ENCODE results near the gene ENKD1.
A peak's percentile ranks its signal among the peaks of the same experiment; 100 is the strongest.
"Not testable (repeated sequence)": the region's sequence is repeated elsewhere in the genome, so short reads cannot be mapped to it uniquely, and the experiment has no call there.

The ENKD1 gene, protein sequence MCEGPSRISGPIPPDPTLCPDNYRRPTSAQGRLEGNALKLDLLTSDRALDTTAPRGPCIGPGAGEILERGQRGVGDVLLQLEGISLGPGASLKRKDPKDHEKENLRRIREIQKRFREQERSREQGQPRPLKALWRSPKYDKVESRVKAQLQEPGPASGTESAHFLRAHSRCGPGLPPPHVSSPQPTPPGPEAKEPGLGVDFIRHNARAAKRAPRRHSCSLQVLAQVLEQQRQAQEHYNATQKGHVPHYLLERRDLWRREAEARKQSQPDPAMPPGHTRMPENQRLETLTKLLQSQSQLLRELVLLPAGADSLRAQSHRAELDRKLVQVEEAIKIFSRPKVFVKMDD

DNA sequence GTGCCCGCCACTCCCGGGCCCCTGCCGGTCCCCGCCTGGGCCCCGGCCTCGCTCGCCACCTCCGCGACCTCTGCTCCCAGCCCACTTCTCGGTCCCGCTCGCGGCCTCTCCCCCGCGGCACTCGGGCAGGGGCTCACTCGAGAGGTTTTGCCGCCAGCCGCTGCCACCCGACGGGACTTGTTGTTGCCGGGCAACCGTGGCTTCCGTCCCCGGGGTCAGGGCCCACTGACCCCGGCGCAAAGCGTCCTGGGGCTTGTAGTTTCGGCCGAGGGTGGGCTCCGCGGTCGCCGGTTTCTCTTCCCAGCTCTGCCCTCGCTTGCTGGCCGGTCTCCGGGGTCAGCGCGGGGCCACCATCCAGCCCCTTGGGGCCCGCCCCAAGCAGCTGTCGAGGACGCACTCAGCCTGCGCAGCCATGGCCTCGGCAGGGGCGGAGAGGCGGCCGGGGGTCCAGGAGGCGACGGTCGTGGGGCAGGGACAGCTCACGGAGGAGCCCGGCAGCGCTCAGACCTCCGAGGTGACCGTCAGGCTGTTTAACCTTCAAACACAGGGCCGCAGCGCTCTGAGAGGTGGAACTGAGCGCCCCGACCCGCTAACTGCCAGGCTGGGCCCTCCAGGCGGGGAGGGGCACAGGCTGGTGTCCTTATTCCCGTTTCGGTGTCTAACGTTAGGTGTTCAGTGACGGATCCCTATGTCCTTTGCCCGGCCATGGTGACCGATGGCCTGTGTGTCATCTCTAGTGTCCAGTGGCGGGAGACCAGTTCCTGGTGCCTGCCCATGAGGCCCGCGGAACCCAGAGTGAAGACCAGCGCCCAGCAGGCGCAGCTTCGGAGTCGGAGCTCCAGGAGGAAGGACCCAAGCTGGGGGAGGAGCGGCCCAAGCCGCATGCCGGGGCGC is at the start of gene ENKD1, which contains the start of gene C16orf86:
ENKD1 (minus strand) TSS at position 192 of the 894 bp plus-strand sequence. CDS start 308 bp downstream, outside the sequence.
C16orf86 (plus strand) TSS at position 256 of the 894 bp plus-strand sequence; CDS start at position 413, 157 bp downstream.
- peak; percentile 53 for DNase-seq (ENCODE audit: low read depth)

DNA sequence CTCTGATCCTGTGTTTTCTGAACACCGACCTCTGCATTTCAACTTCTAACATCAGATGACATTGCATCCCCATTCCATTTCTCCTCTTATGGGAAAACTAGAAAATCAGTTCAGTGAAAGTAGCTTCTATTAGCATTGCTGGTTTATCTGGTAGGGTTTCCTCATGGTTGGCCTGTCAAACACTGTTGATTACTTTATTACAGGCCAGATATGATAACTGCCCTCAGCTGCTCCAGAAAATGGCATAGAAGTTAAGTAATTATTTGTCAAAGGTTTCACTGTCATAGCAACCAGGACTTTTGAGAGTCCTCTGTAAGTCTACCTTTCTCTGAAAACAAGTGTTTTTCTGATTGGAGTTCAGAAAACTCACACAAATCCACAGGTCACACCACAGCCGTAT is 49.5 kb upstream of the ENKD1 start:
- DNase-seq (ENCODE audit: low read depth), result no peak

DNA sequence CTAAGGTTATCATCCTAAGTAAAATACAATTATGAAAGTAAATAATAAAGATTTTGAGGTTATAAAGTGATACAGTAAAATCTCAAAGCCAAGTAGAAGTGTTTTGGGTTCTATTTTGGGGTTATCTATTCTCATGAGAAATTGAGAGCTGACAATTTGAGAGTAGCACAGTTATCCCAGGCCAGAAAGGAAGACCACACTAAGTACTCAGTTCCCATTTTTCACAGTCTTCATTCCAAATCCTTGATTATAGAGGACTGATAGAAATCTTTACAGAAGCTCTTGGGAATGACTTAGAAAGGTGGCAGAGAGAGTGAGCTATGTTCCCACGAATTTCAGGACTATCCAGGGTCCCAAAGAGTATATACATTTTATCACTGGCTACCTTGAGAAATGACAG is 48.0 kb upstream of the ENKD1 start:
- DNase-seq (ENCODE audit: low read depth), result no peak

DNA sequence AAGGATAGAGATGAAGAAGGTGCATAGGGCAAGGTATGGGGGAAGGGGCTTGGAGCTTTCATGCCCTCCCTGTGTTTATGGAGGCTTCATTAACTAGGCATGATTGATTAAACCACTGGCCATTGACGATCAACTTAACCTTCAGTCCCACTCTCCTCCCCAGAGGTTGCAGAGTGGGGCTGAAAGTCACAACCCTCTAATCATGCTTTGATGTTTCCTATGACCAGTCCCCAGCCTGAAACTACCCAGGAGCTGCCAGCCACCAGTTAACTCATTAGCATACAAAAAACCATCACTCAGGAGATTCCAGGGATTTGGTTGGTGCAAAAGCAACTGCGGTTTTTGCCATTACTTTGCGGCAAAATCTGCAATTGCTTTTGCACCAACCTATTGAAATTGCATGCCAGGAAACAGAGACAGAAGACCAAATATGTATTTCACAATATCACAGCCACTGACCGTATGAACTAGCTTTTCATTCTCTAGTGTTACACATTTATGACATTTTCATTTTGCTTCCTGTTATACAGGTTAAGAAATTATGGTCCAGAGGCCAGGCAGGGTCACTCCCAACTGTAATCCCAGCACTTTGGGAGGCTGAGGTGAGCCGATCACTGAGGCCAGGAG is 47.2 kb upstream of the ENKD1 start:
- no peak for DNase-seq (ENCODE audit: low read depth)

DNA sequence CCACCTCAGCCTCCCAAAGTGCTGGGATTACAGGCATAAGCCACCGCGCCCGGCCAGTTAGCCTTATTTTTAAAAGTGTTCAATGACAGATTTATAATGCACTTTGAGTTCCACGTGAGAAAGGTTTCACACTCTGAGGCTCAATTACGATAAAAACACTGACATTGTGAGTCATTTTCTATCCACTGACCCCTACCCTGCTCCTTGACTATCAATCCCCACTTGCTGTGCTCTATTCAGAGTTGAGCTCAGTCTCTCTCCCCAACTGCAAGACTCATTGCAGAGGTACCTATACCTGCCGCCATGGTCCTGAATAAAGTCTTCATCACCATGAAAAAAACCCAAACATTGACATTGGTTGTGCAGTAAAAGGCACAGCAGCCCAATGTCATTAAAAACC is 44.1 kb upstream of the ENKD1 start:
- DNase-seq (ENCODE audit: low read depth), result no peak

DNA sequence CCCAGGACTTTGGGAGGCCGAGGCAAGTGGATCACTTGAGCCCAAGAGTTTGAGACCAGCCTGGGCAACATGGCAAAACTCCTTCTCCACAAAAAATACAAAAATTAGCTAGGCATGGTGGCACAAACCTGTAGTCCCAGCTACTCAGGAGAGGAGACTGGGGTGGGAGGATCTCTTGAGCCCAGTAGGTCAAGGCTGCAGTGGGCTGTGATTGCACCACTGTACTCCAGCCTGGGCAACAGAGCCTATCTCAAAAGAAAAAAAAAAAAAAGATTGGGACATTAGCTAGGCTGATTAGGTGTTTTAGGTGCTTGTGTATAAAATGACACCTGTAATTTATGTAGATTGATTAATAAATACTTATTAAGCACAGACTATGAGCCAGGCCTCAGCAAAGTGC is 42.5 kb upstream of the ENKD1 start:
- no peak for DNase-seq (ENCODE audit: low read depth)

DNA sequence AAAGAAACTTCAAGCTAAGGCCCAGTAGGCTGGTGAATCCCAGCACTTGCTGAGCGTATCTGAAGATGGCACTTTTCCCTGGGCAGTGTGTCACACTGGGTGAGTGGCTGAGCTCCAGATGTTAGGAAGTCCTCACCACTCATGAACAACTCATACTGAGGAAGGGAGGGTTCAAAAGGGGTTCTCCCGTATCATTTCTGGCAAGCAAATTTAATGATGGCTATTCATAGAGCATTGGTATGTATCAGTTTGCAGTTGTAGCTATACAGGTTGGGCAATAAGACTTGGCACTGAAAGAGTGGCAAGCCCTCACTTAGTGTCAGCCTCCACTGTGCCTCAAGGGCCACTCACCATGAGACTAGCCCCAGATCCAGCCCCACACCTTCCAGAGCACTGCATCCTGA is 41.8 kb upstream of the ENKD1 start:
- no peak for DNase-seq (ENCODE audit: low read depth)

DNA sequence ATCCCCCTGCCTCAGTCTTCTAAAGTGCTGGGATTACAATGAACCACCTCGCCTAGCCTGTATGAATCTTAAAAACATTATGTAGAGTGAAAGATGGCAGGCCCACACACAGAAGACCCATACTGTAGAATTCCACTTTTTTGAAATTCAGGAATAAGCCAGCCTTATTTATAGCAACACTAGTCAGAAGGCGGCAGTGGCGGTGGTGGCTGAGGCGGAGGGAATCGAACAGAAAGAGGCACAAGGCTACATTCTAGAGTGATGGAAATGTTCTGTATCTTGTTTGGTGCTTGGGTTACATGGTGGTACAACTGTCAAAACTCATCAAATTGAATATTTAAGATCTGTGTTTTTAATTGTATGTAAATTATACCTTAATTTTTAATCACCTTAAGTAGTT is 41.2 kb upstream of the ENKD1 start:
- DNase-seq (ENCODE audit: low read depth), result no peak

DNA sequence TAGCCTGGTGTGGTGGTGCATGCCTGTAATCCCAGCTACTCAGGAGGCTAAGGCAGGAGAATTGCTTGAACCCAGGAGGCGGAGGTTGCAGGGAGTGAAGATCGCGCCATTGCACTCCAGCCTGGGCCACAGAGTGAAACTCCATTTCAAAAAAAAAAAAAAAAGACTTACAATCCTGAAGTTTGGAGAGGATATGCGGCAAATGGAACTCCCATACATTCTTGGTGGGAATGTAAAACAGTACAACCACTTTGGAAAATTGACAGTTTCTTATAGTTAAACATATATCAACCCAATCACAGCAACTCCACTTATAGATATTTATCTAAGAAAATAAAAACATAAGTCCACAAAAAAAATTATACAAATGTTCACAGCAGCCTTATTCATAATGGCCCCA is 40.7 kb upstream of the ENKD1 start:
- no peak for DNase-seq (ENCODE audit: low read depth)

DNA sequence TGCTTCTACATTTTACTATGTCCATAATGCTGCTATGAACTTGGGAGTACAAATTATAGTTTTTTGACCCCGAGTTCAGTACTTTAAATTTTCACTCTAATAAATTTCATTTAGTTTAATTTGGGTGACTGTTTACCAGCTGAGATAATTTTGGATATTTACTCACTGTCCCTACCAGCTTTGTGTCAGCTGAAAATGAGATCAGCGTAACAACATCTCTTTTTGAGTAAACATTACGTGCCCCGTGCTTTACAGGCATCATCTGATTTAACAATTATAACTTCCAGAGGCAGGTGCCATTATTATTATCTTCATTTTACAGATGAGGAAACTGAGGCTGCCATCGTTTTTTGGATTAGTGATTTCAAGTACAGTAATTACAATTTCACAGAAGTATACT is 37.6 kb upstream of the ENKD1 start:
- no peak for DNase-seq (ENCODE audit: low read depth)

DNA sequence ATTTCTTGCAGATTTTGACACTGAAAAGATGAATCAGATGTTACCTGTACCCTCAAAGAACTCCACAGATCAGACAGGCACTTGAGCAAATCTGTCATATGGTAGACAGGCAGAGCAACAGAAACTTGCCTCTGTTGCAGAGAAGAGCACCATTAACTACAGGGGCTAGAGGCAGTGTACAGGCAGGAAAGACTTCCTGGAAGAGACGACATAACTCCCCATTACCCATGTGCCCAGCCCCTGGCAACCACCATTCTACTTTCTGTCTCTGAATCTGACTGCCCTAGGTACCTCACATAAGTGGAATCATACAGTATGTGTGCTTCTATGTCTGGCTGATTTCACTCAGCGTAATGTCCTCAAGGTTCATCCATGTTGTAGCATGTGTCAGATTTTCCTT is 37.1 kb upstream of the ENKD1 start:
- DNase-seq (ENCODE audit: low read depth), result no peak

DNA sequence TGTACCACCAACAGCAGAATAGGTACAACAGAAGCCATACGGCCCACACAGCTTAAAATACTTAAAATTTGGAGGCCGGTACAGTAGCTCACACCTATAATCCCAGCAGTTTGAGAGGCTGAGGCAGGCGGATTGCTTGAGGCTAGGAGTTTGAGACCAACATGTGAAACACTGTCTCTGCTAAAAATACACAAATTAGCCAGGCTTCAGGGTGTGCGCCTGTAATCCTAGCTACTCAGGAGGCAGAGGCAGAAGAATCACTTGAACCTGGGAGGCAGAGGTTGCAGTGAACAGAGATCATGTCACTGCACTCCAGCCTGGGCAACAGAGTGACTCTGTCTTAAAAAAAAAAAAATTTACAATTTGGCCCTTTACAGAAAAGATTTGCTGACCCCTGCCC is 35.6 kb upstream of the ENKD1 start:
- no peak for DNase-seq (ENCODE audit: low read depth)

DNA sequence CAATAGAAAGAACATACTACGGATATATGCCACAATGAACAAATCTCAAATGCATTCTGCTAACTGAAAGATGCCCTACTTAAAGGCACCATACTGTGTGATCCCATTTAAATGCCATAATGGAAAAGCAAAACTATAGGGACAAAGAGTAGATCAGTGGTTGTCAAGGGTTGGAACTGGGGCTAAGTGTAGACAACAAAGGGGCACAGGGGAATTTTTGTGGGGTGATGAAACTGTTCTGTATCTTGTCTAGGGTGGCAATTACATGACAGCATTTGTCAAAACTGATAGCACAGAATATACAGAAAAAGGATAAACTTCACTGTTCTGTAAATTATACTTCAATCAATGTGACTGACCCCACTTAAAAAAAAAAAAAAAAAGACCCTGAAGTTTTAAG is 34.9 kb upstream of the ENKD1 start:
- no peak for DNase-seq (ENCODE audit: low read depth)

DNA sequence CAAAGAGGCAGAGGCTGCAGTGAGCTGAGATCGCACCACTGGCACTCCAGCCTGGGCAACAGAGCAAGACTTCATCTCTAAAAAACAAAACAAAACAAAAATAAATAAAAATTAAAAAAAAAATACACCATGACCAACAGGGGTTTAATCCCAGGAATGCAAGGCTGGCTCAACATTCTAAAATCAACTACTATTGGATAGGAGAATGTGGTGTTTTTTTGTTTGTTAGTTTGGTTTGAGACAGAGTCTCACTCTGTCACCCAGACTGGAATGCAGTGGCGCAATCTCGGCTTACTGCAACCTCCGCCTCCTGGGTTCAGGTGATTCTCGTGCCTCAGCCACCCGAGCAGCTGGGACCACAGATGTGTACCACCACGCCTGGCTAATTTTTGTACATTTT is 32.7 kb upstream of the ENKD1 start:
- DNase-seq (ENCODE audit: low read depth), result no peak

DNA sequence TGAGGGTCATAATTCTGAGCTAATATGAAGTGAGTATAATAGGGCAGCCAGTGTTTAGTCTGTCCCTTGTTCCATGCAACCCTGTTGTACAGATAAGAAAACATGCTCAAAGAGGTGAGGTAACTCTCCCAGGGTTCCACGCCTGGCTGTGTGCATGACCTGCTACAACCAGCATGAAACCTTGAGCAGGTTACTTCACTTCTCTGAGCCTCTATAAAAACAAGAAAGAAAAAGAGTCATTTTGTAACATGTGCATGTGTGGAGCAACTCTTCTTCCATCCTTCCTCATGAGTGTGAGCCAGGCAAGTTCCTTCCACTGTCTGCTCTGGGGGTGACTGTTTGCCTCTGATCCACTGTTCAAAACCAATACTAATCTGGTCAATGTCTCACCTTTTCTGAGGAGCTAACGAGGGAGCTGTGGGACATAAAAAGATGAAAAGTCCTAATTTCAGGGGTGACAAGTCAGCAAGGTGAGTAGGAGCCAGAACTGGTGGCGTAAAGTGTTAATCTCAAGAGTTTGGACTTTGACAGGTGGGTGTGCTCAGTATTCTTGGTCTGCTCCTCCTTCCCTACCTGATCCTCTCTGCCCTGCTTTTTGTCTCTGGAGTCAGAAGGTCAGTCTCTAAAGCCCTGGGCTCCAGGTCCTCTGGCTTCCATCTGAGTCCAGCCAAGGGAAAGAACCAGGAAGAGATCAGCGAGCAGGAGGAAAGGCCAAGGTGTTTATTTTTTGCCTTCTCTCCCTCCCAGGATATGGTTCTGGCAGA is 31.1 kb upstream of the ENKD1 start:
- DNase-seq (ENCODE audit: low read depth), result no peak

DNA sequence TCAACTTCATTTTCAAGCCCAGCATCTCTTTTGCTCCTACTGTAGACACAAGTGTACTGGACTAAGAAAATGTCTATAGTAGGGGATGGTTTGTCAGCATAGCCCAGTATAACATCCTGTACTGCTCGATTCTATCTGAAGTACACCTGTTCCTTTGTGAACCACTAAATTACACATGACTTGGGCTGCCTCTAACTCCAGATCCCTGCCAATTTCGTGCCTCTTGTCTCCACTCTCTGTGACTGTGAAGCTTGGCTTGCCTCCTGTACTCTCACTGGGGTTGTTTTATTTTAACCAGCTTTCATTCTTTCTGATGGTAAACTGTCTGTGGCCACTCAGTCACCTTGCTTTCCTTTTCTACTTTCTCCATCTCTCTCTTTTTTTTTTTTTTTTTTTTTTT is 28.1 kb upstream of the ENKD1 start:
- DNase-seq (ENCODE audit: low read depth), result no peak

DNA sequence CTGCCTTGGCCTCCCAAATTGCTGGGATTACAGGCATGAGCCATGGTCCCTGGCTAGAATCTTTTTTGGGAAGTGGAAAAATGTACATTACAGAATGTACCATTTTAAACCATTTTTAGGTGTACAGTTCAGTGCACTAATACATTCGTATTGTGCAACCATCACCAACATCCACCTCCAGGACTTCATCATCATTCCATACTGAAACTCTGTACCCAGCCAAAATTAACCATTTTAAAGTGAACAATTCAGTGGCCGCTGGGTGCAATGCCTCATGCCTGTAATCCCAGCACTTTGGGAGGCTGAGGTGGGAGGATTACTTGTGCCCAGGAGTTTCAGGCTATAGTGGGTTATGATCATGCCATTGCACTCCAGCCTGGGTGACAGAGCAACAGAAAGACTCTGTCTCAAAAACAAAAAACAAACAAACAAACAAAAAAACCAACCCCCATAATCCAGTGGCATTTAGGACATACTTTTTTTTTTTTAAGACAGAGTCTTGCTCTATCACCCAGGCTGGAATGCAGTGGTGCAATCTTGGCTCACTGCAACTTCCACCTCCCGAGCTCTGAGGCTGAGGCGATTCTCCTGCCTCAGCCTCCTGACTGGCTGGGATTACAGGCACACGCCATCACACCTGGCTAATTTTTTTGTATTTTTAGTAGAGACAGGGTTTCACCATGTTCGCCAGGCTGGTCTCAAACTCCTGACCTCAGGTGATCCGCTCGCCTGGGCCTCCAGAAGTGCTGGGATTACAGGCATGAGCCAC is 27.2 kb upstream of the ENKD1 start:
- not testable (repeated sequence) for DNase-seq (ENCODE audit: low read depth)

DNA sequence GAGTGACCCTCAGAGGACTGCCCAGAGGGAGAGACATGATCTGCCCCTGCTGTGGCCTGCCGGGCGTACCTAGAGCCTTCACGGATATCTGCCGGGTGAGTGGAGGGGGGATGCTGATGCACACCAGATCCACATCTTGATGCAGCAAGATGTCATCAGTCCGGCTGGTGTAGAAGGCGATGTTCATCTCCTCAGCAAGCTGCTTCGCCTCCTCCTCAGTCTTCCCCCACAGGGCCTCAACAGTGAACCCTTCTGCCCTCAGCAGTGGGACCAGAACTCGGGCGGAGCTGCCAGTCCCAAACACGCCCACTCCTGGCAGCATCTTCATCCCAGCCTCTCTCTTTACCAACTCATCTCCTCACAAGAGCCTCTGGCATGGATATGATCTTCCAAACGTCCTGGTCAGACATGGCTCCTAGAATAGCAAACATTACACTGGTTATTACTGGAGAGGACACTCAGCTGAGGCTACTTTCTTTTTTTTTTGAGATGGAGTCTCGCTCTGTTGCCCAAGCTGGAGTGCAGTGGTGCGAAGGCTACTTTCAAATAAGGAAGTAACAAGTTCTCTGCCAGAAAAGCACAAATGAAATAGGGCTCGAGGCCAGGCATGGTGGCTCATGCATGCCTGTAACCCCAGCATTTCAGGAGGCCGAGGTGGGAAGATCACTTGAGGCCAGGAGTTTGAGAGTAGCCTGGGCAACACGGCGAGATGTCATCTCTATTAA is 19.0 kb upstream of the ENKD1 start:
- no peak for DNase-seq (ENCODE audit: low read depth)

DNA sequence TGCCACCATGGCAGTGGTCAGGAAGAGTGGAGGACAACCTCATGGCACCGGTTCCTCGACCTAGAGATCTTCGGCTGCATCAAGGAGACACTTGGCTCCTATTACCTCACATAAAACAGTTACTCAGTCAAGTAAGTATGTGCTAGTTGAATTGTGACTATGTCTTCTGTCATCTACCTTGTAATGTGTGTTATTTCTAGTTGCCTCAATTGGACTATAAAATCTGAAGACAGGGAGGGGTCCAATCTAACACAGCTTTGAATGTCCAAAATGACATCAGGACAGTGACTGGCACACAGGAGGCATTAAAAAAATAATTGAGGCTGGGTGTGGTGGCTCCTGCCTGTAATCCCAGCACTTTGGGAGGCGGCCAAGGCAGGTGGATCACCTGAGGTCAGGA is 17.2 kb upstream of the ENKD1 start:
- no peak for DNase-seq (ENCODE audit: low read depth)
